22Rv1 (cell line): ENCODE data around the gene C1orf210.

Source experiments
- H3K27ac ChIP-seq: fragments of 450-650 bp; 2 replicates; pipeline ENCODE4 v1.5.1; 2017
- ZFX ChIP-seq: fragments of 450-650 bp; IDR thresholded peaks from 2 replicates; pipeline ENCODE4 v1.6.1; 2017; ENCODE audit warnings: antibody characterized with exemption, borderline replicate concordance
- TF ChIP-seq, protein P1 (sequence below): fragments of 450-650 bp; IDR thresholded peaks from 2 replicates; pipeline ENCODE4 v1.5.1; 2017; ENCODE audit warnings: mild to moderate bottlenecking

The C1orf210 gene

DNA sequence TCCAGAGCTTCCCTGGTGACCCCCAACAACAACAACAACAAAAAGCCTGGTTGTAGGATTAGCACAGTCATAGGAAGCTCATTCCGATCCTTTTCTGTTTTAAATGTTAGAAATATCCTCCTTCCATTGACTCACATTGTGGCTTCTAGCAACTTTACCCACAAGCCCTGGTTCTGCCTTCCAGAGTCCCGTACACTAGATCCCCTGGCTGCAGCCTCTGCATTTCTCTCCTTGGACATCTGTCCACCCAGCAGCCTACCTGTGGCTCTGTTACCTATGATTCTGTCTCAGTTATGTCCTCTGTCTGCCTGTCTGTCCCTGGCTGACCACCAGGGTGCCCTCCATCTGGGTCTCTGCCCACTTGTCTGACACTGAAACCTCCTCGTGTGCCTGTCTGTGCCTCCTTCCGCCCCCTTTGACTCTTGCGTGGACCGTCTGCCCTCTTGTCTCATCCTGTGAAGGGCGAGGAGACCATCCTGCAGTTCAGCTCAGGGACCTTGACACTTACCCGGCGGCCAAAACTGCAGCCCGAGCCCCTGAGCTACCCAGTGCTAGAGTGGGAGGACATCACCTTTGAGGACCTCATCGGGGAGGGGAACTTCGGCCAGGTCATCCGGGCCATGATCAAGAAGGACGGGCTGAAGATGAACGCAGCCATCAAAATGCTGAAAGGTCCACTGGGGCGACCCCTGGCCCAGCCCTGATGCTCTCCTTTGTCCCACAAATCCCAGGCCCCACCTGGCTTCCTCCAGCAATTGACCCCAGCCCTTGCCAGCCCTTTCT lies 31.5 kb upstream of the C1orf210 start:
- no peak for TF ChIP-seq ZFX
- TF ChIP-seq, protein P1, sequence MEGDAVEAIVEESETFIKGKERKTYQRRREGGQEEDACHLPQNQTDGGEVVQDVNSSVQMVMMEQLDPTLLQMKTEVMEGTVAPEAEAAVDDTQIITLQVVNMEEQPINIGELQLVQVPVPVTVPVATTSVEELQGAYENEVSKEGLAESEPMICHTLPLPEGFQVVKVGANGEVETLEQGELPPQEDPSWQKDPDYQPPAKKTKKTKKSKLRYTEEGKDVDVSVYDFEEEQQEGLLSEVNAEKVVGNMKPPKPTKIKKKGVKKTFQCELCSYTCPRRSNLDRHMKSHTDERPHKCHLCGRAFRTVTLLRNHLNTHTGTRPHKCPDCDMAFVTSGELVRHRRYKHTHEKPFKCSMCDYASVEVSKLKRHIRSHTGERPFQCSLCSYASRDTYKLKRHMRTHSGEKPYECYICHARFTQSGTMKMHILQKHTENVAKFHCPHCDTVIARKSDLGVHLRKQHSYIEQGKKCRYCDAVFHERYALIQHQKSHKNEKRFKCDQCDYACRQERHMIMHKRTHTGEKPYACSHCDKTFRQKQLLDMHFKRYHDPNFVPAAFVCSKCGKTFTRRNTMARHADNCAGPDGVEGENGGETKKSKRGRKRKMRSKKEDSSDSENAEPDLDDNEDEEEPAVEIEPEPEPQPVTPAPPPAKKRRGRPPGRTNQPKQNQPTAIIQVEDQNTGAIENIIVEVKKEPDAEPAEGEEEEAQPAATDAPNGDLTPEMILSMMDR = no peak
- H3K27ac ChIP-seq = no peak overlapping the region

DNA sequence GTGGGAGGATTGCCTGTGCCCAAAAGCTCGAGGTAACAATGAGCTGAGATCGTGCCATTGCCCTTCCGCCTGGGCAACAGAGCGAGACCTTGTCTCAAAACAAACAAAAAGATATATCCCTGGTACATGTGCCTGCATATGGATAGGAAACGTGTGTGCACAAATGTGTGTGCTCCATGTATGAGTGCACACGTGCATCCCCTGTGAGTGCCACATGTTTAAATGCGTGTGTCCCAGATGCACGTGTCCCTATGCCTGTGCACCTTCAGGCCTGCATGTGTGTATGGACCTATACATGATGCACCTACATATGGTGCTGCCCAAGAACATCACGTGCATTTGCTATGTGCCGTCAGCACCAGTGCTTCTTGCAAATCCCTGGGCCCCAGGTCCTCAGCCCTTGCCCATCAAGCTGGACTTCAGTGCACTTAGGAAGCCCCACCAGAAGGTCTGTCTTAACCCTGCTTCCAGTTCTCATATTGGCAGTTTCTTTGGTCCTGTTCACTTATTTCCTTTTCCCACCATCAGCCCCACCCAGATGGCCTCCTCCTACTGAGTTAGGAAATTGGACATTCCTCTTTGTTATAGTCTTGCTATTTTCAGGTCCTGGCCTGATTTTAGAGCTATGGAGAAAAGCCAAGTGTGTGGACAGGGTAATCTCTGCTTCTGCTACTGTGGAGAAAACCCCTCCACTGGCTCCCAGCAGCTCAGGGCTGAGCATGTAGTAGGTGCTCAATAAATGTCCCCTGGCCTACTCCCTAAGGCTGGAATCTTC lies 30.8 kb upstream of the C1orf210 start:
- no peak overlapping the region for H3K27ac ChIP-seq
- TF ChIP-seq ZFX = no peak
- TF ChIP-seq, protein P1 = no peak

DNA sequence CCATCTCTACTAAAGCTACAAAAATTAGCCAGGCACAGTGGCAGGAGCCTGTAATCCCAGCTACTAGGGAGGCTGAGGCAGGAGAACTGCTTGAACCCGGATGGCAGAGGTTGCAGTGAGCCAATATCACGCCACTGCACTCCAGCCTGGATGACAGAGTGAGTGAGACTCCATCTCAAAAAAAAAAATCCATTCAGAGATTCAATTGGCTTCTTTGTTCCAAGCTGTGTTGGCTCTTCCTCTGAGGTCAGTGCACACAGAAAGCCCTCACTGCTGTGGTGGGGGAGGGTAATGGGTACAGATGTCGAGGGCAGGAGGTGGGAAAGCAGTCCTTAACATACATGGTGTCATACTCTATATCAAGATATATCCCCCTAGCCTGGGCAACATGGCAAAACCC lies 30.1 kb upstream of the C1orf210 start:
- no peak for TF ChIP-seq ZFX
- TF ChIP-seq, protein P1 = no peak
- no peak overlapping the region for H3K27ac ChIP-seq

DNA sequence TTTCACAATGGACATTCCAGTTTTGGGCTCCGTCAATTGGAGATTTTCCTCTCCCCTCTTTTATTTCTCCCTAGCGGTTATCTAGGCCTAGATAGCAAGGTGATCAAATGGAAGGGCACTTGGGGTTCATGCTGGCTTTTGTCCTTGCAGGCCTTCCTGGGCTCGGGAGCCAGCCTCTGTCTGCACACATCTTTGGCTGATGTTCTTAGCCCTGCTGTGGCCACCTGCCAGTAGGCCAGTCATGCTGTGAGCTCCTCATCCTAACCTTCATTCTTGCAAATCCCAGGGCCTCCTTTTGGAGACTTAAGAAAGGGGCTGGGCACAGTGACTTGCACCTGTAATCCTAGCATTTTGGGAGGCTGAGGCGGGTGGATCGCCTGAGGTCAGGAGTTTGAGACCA lies 28.9 kb upstream of the C1orf210 start:
- no peak for TF ChIP-seq ZFX
- TF ChIP-seq, protein P1 = no peak

DNA sequence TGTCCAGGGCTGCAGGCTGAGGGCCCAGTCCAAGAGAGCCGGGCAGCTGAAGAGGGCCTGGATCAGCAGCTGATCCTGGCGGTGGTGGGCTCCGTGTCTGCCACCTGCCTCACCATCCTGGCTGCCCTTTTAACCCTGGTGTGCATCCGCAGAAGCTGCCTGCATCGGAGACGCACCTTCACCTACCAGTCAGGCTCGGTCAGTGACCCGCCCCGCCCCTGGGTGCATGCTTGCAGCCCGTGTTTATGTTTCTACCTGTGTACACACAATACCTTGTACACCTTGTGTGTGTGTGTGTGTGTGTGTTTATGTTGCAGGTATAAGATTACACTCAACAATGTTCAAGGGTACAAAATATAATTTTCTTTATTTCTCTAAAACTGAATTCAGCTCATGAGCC lies 28.4 kb upstream of the C1orf210 start:
- TF ChIP-seq, protein P1 = no peak
- TF ChIP-seq ZFX = no peak

More for the DNA sequence above, 28.9 kb upstream of the C1orf210 start:
- no peak overlapping the region for H3K27ac ChIP-seq

DNA sequence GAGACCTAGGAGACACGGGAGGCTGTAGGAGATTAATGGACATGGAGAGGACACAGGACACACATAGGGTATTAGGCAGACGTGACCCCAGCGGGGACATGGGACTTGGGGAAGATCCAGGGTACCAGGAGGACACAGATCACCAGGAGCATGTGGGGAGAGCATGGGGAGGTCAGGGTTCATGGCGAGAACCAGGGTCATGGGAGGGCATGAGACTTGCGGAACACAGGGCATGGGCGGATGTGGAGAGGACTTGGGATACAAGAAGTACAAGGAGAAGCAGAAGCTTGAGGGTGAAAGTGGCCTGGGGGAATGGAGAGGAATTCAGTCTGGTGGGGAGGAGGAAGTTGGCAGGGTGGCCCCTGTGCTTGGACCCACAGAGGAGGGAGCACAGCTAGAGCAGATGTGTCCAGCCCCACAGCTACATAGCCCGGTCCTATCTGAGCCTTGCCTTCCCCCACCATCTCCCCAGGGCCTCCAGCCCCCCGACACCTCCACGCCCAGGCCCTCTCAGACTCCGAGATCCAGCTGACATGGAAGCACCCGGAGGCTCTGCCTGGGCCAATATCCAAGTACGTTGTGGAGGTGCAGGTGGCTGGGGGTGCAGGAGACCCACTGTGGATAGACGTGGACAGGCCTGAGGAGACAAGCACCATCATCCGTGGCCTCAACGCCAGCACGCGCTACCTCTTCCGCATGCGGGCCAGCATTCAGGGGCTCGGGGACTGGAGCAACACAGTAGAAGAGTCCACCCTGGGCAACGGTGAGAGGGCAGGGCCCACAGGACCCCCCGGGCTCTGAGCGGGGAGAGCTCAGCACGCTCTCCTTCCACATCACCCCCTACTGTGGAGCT lies 27.5 kb upstream of the C1orf210 start:
- TF ChIP-seq, protein P1 = no peak
- no peak for TF ChIP-seq ZFX
- no peak overlapping the region for H3K27ac ChIP-seq

More for the DNA sequence above, 28.4 kb upstream of the C1orf210 start:
- H3K27ac ChIP-seq = no peak overlapping the region
